GM23248 (cell line): ENCODE measurements around the gene DLG2. TPM values are rescaled to one million over a fixed set of nuclear protein-coding genes. Genes with fewer than 3 reads are reported as not detected.
"Not testable (repeated sequence)": the region's sequence is repeated elsewhere in the genome, so short reads cannot be mapped to it uniquely, and the experiment has no call there.

Experiments used
- DNase-seq: peaks from one replicate; pipeline ENCODE4 v3.0.0-alpha.2; 2015
- H2AFZ ChIP-seq: fragments of 200-600 bp; sonication (generic); 2 replicates; pipeline ENCODE4 v1.6.1; 2016; ENCODE audit warnings: antibody characterized with exemption
- H3F3A ChIP-seq: fragments of 200-600 bp; sonication (generic); 2 replicates; pipeline ENCODE4 v1.6.1; 2016; ENCODE audit warnings: mild to moderate bottlenecking, antibody characterized with exemption, mixed run types; ENCODE audit not compliant: insufficient read depth
- H3K27ac ChIP-seq: fragments of 200-600 bp; sonication (generic); 2 replicates; pipeline ENCODE4 v1.5.1; 2016; ENCODE audit warnings: mild to moderate bottlenecking
- H3K27me3 ChIP-seq: fragments of 200-600 bp; sonication (generic); replicated peaks from 2 replicates; pipeline ENCODE4 v1.6.1; 2016; ENCODE audit warnings: mild to moderate bottlenecking; ENCODE audit not compliant: insufficient read depth
- H3K36me3 ChIP-seq: fragments of 200-600 bp; sonication (generic); 2 replicates; pipeline ENCODE4 v1.6.1; 2016; ENCODE audit warnings: low read depth, mild to moderate bottlenecking
- H3K4me1 ChIP-seq: fragments of 200-600 bp; sonication (generic); 2 replicates; pipeline ENCODE4 v1.6.1; 2016; ENCODE audit warnings: mild to moderate bottlenecking; ENCODE audit not compliant: insufficient read depth
- H3K4me2 ChIP-seq: fragments of 200-600 bp; sonication (generic); one replicate; pipeline ENCODE4 v1.6.1; 2016; ENCODE audit warnings: mild to moderate bottlenecking; ENCODE audit not compliant: unreplicated experiment
- H3K4me3 ChIP-seq: fragments of 200-600 bp; sonication (generic); 2 replicates; pipeline ENCODE4 v1.5.1; 2016; ENCODE audit warnings: mild to moderate bottlenecking
- H3K79me2 ChIP-seq: fragments of 200-600 bp; sonication (generic); 2 replicates; pipeline ENCODE4 v1.6.1; 2016; ENCODE audit warnings: mild to moderate bottlenecking; ENCODE audit not compliant: insufficient read depth
- H3K9ac ChIP-seq: fragments of 200-600 bp; sonication (generic); 2 replicates; pipeline ENCODE4 v1.6.1; 2016; ENCODE audit warnings: mild to moderate bottlenecking
- H3K9me2 ChIP-seq: fragments of 200-600 bp; sonication (generic); 2 replicates; pipeline ENCODE4 v1.6.1; 2016; ENCODE audit warnings: mixed run types, mild to moderate bottlenecking, moderate library complexity; ENCODE audit not compliant: insufficient read depth
- H3K9me3 ChIP-seq: fragments of 200-600 bp; sonication (generic); one replicate; pipeline ENCODE4 v1.6.1; 2017; ENCODE audit warnings: low read depth
- H4K20me1 ChIP-seq: fragments of 200-600 bp; sonication (generic); 2 replicates; pipeline ENCODE4 v1.6.0; 2016; ENCODE audit not compliant: insufficient read depth
- EZH2 ChIP-seq: fragments of 200-600 bp; sonication (generic); IDR thresholded peaks from 2 replicates; pipeline ENCODE4 v1.6.1; 2018; ENCODE audit warnings: antibody characterized with exemption, mild to moderate bottlenecking; ENCODE audit not compliant: insufficient read depth, poor library complexity, severe bottlenecking
- EZH2phosphoT487 ChIP-seq: fragments of 200-600 bp; sonication (generic); IDR thresholded peaks from 2 replicates; pipeline ENCODE4 v1.6.1; 2018; ENCODE audit warnings: antibody characterized with exemption, moderate library complexity, mild to moderate bottlenecking, low read depth; ENCODE audit not compliant: insufficient read depth
- WGBS, 2 experiments: methylation state at CpG; one replicate each; pipeline ENCODE4 v1.1.6; 2015 to 2017; ENCODE audit warnings: low lambda C conversion rate in 2 of 2, low coverage in 1 of 2; ENCODE audit errors: missing lambda C conversion rate in 2 of 2; 5-methylcytosine and 5-hydroxymethylcytosine counted together
- in situ Hi-C: fragments of 300-500 bp; cut with MboI; formaldehyde crosslinking; loops from 2 replicates; pipeline ENCODE4 v1.15.0; 2020
- polyA plus RNA-seq: library from polyadenylated mRNA; unstranded; fragments of >200 nt; fragmentation: Nextera tagmentation; extraction: Ambion mirVana; gene quantifications from 2 replicates; pipeline ENCODE4 v1.2.1, GENCODE V29; 2016
- total RNA-seq: library from RNA; depleted of rRNA; stranded (reverse); fragments of >200 nt; shearing (Covaris generic); gene quantifications from 2 replicates; pipeline ENCODE4 v1.2.3, GENCODE V29; 2014

The DLG2 gene
- total and polyA plus RNA-seq, 2 experiments from 2014 or later, result 1.1 to 1.7 TPM

- Histone ChIP-seq H3K27ac (no peak overlapping the region), H3K36me3 (peaks cover 71% of the 10 kb centered on the region), H3K27me3 (no peaks in the 10 kb centered on the region), H3K4me2 (no peak overlapping the region), H3F3A (peaks cover 73% of the 10 kb centered on the region), H3K9ac (no peak overlapping the region), H4K20me1 (peaks cover 9% of the 10 kb centered on the region; the same call in 1 of the 2 replicates), H3K4me1 (peaks cover 41% of the 10 kb centered on the region), H3K4me3 (no peak overlapping the region), H3K79me2 (peaks cover 88% of the 10 kb centered on the region), H3K9me2 (no peaks in the 10 kb centered on the region), H3K9me3 (no peaks in the 10 kb centered on the region), H2AFZ (no peak overlapping the region)
- 95 to 97% methylated on average over 1 of the region's 1 CpG for whole genome bisulfite sequencing, 2 experiments
- in situ Hi-C loops, result no loop called here
- DNase-seq, result no peak
- TF ChIP-seq EZH2 (no peak), EZH2phosphoT487 (no peak)
These were observed 29.6 kb upstream of the DLG2 start for GRCh38 chr11:85656777-85657176.

- H3K4me1 ChIP-seq, result peaks cover 23% of the 10 kb centered on the region
- H4K20me1 ChIP-seq, DNase-seq, H3K9me2 ChIP-seq, in situ Hi-C loops, H3K27me3 ChIP-seq, H3K27ac ChIP-seq, H3K9me3 ChIP-seq, H3K9ac ChIP-seq, H2AFZ ChIP-seq, H3K4me2 ChIP-seq, H3K4me3 ChIP-seq: not testable (repeated sequence)
- H3K79me2 ChIP-seq, result peaks cover 83% of the 10 kb centered on the region
- H3K36me3 ChIP-seq, result peaks cover 49% of the 10 kb centered on the region
- 95% methylated on average over 4 of the region's 4 CpGs for WGBS, 2 experiments
- peaks cover 82% of the 10 kb centered on the region for H3F3A ChIP-seq
These were observed 27.2 kb upstream of the DLG2 start for GRCh38 chr11:85654343-85654742.

- Histone ChIP-seq H3K79me2 (peaks cover 83% of the 10 kb centered on the region), H3K4me2 (no peak overlapping the region)
These were observed 25.8 kb upstream of the DLG2 start for GRCh38 chr11:85652786-85653447.

GRCh38 chr11:85651118-85651517 is 24.0 kb upstream of the DLG2 start:
- no peak overlapping the region for H3K4me3 ChIP-seq
- H4K20me1 ChIP-seq, result no peaks in the 10 kb centered on the region
- peaks cover 71% of the 10 kb centered on the region for H3K79me2 ChIP-seq
- 95 to 100% methylated on average over 1 of the region's 1 CpG for WGBS, 2 experiments
- H3K9me2 ChIP-seq, result no peaks in the 10 kb centered on the region
- TF ChIP-seq EZH2 (no peak), EZH2phosphoT487 (no peak)
- H3K9ac ChIP-seq, result no peak overlapping the region
- H3K4me2 ChIP-seq, result no peak overlapping the region
- DNase-seq, result no peak
- no peak overlapping the region for H2AFZ ChIP-seq
- H3F3A ChIP-seq, result peaks cover 66% of the 10 kb centered on the region
- H3K27me3 ChIP-seq, result no peaks in the 10 kb centered on the region
- in situ Hi-C loops, result no loop called here
- no peak overlapping the region for H3K27ac ChIP-seq
- H3K4me1 ChIP-seq, result peaks cover 21% of the 10 kb centered on the region
- H3K9me3 ChIP-seq, result no peaks in the 10 kb centered on the region
- peaks cover 18% of the 10 kb centered on the region for H3K36me3 ChIP-seq

More at GRCh38 chr11:85652786-85653447, 25.8 kb upstream of the DLG2 start:
- DNase-seq, result no peak
- peaks cover 83% of the 10 kb centered on the region for H3F3A ChIP-seq
- peaks cover 36% of the 10 kb centered on the region for H3K36me3 ChIP-seq
- TF ChIP-seq EZH2 (no peak), EZH2phosphoT487 (no peak)
- H3K4me1 ChIP-seq, result peaks cover 18% of the 10 kb centered on the region
- no peaks in the 10 kb centered on the region for H3K27me3 ChIP-seq
- in situ Hi-C loops, result no loop called here
- no peak overlapping the region for H3K9ac ChIP-seq
- H4K20me1 ChIP-seq, result no peaks in the 10 kb centered on the region
- H3K27ac ChIP-seq, result no peak overlapping the region
- no peak overlapping the region for H3K4me3 ChIP-seq
- WGBS, 2 experiments, result 53 to 61% methylated on average over 3 of the region's 3 CpGs
- H3K9me2 ChIP-seq, result no peaks in the 10 kb centered on the region
- H3K9me3 ChIP-seq, result no peaks in the 10 kb centered on the region
- no peak overlapping the region for H2AFZ ChIP-seq
